Measurements from ENCODE around the gene DEFB119.
"Not testable (repeated sequence)": the region's sequence is repeated elsewhere in the genome, so short reads cannot be mapped to it uniquely, and the experiment has no call there.

DEFB119 gene

DNA sequence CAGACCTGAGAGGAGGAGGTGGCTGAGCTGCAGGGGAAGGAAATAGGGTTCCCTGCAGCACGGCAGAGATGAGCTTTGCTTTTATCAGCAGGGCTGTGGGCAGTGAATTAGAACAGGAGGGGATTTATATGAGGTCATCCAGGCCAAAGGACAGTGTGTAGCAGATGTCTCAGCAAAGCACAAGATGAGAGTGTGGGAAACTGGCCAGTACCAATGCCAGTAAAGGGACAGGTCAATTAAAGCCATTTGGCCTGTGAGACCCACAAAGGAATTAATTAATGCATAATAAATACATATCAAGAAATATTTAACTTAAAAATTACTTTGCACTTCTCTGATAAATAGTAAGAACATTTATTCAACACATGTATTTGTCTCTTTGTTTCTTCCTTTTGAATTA is at the start of gene DEFB119:
Gene DEFB119 (minus strand): TSS at position 101 of the 400 bp plus-strand sequence. CDS start 107 bp downstream, outside the sequence.
- DNase-seq: no peak

DNA sequence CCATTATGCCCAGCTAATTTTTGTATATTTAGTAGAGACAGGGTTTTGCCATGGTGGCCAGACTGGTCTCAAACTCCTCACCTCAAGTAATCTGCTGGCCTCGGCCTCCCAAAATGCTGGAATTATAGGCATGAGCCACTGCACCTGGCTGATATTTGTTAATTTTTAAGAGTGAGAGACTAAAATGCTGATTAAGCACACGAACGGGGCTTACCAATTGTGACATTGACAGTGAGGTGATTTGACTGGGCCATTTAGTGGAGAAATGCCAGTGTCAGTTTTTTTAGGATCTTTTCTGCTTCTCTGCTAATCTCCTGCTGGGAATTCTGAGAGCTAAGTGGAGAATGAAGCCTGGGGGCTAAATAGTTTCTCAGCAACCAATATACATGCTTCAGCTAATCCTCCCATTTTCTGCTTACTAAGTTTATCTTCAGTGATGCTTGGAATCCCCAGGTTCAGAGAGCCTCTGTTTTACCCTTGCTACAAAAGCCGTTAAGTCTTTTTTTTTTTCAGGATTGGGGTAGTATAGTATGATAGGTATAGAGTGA is 40.3 kb upstream of the DEFB119 start:
- no peak for DNase-seq

DNA sequence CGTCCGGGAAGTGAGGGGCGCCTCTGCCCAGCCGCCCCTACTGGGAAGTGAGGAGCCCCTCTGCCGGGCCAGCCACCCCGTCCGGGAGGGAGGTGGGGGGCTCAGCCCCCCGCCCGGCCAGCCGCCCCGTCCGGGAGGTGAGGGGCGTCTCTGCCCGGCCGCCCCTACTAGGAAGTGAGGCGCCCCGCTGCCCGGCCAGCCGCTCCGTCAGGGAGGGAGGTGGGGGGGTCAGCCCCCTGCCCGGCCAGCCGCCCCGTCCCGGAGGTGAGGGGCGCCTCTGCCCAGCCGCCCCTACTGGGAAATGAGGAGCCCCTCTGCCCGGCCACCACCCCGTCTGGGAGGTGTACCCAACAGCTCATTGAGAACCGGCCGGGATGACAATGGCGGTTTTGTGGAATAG is 37.2 kb upstream of the DEFB119 start:
- not testable (repeated sequence) for DNase-seq

GRCh38 chr20:31426891-31427551 is 36.6 kb upstream of the DEFB119 start:
- DNase-seq: not testable (repeated sequence)

GRCh38 chr20:31425797-31426196 is 35.4 kb upstream of the DEFB119 start:
- DNase-seq: no peak

DNA sequence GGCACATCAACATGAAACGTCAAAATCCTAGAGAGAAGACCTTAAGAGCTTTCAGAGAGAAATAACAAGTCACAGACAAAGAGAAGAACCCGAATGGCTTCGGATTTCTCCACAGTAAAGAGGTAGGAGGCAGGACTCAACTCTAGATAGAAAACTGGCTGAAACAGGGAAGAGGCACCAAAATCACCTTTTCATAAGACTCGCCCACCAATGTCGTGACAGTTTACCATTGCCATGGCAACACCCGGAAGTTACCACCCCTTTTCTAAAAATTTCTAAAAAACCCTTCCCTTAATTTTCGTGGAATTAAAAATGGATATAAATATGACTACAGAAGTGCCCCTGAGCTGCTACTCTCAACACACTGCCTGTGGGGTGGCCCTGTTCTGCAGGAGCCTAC is 27.9 kb upstream of the DEFB119 start:
- DNase-seq: no peak

DNA sequence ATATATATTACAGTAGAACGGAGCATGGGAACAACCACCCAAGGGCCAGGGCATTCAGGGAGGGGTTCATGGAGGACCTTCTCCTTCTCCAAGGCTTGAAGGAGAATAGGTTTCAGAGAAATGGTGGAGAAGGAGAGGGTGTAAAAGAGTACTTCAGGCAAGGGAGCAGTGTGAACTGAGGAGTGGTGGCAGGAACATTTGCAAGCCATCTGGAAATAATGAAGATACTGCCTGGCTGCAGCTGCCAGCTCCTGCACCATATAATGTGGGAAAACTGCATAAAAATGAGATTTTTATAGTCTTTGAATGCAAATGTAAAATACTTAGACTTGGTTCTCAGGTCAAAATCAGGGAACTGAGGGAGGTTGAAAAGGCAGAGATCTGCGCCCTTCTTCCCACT is 25.3 kb upstream of the DEFB119 start:
- no peak for DNase-seq

GRCh38 chr20:31414381-31414780 is 24.0 kb upstream of the DEFB119 start:
- DNase-seq: no peak

DNA sequence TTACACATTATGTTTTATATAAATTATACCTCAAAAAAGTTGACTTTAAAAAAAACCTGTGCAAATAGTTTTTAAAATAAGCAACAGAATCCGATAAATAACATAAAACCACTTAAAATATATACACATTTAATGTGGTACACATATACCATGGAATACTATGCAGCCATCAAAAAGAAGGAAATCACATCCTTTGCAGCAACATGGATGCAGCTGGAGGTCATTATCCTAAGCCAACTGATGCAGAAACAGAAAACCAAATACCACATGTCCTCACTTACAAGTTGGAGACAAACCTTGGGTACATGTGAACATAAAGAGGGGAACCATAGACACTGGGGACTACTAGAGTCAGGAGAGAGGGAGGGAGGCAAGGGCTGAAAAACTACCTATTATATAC is 19.6 kb upstream of the DEFB119 start:
- DNase-seq: no peak

- no peak for DNase-seq
Measured at GRCh38 chr20:31406115-31406514, 15.7 kb upstream of the DEFB119 start, which contains the start of gene DEFB121. DEFB121 (minus strand) TSS chr20:31406215; CDS start chr20:31406152, 63 bp downstream.

DNA sequence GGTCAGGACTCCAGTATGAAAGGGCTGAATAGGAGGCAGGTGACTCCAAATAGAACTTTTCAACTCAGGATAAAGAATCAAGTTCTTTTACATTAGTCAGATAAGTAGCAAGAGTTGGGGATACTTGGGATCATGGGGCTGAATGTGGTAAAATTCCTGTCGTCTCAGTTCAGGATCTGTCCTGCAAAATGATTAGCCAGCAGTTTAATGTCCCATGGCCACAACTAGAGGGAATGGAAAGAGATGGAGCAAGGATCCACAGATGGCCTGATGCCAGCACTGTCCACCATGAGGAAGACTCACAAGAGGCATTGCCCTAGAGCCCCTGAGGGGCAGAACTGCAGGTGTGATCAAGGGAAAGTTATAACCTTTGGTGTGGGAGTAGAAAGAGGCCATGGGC is 13.5 kb upstream of the DEFB119 start:
- no peak for DNase-seq

DNA sequence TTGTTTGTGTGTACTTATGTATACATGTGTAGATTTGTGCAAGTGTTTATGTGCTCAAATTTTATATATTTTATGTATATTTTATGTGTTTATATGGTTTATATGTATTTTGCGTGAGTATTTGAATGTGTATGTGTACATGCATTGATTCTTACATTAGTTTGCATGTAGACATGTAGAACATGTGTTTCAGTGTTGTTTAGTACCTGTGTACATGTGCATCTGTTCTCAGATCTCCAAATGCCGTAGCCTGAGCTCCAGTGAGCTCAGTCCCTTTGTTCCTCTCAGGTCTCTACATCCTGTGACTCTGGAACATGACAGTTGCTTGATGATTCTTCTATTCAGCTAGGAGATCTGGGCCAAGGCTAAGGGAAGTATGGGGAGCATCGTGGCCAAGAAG is 4.5 kb upstream of the DEFB119 start:
- DNase-seq: no peak

GRCh38 chr20:31392836-31393235 is 2.4 kb upstream of the DEFB119 start:
- no peak for DNase-seq

- no peak for DNase-seq
Measured at GRCh38 chr20:31374346-31374745, 16.0 kb downstream of the DEFB119 start.

GRCh38 chr20:31368301-31368700 is 22.1 kb downstream of the DEFB119 start, which contains the start of gene DEFB118:
DEFB118 (plus strand) TSS chr20:31368601; CDS start chr20:31368651, 50 bp downstream.
- DNase-seq: no peak

- DNase-seq: not testable (repeated sequence)
Measured at GRCh38 chr20:31364272-31364671, 26.1 kb downstream of the DEFB119 start.

DNA sequence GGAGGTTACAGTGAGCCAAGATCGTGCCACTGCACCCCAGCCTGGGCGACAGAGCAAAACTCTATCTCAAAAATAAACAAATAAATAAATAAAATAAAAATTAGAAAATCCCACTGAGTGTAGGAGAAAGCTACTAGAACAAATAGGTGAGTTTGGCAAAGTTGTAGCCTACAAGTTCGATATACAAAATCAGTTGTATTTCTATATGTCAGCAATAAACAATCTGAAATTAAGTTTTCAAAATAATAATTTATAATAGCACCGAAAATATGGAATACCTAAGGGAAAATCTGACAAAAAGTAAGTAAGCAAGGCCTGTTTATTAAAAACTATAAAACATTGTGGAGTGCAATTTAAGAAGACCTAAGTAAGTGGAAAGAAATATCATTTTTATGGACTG is 27.1 kb downstream of the DEFB119 start:
- no peak for DNase-seq

DNA sequence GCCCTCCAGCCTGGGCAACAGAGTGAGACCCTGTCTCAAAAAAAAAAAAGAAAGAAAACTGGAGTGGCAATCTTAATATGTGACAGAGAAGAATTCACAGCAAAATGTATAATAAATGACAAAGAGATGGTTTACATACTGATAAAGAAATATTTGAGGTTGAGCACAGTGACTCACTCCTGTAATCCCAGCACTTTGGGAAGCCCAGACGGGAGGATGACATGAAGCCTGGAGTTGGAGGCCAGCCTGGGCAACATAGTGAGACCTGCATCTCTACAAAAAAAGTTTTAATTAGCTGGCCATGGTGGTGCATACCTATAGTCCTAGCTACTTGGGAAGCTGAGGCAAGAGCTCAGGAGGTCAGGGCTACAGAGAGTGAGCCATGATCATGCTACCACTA is 34.4 kb downstream of the DEFB119 start:
- no peak for DNase-seq

- no peak for DNase-seq
Measured at GRCh38 chr20:31341470-31341869, 48.9 kb downstream of the DEFB119 start.

- no peak for DNase-seq
Measured at GRCh38 chr20:31330893-31331292, 59.5 kb downstream of the DEFB119 start.

All from DMS153 (cell line).